Iris pigment epithelial cell (primary cell): ENCODE data around the gene ANKRD36C.
"Not testable (repeated sequence)": the region's sequence is repeated elsewhere in the genome, so short reads cannot be mapped to it uniquely, and the experiment has no call there.

ENCODE experiments used
- DNase-seq: peaks from one replicate; pipeline ENCODE4 v3.0.0-alpha.2; 2011; ENCODE audit warnings: low read depth

ANKRD36C gene

GRCh38 chr2:95991351-95992094 is at the start of gene ANKRD36C:
TSS of gene ANKRD36C (minus strand) at chr2:95991824. CDS start at chr2:95991708, 116 bp downstream.
- peak; percentile 34 for DNase-seq

- DNase-seq, result not testable (repeated sequence)
These were observed 43.9 kb upstream of the ANKRD36C start for GRCh38 chr2:96035554-96035953.

- DNase-seq, result not testable (repeated sequence)
These were observed 43.2 kb upstream of the ANKRD36C start, which contains the start of gene GPAT2 for GRCh38 chr2:96034792-96035191. TSS of gene GPAT2 (minus strand) at chr2:96034916. CDS start at chr2:96032359, 2,557 bp downstream.

- not testable (repeated sequence) for DNase-seq
These were observed 42.4 kb upstream of the ANKRD36C start for GRCh38 chr2:96033997-96034396.

GRCh38 chr2:96027725-96028325 is 36.2 kb upstream of the ANKRD36C start:
- DNase-seq, result not testable (repeated sequence)

- not testable (repeated sequence) for DNase-seq
These were observed 34.1 kb upstream of the ANKRD36C start for GRCh38 chr2:96025755-96026154.

GRCh38 chr2:96025194-96025492 is 33.5 kb upstream of the ANKRD36C start:
- DNase-seq, result no peak

- no peak for DNase-seq
These were observed 32.9 kb upstream of the ANKRD36C start for GRCh38 chr2:96024336-96025193.

GRCh38 chr2:96023701-96024100 is 32.1 kb upstream of the ANKRD36C start:
- DNase-seq, result not testable (repeated sequence)

GRCh38 chr2:96022701-96023447 is 31.2 kb upstream of the ANKRD36C start:
- peak; percentile 74 for DNase-seq

GRCh38 chr2:96022126-96022525 is 30.5 kb upstream of the ANKRD36C start:
- DNase-seq, result not testable (repeated sequence)

- DNase-seq, result not testable (repeated sequence)
These were observed 29.5 kb upstream of the ANKRD36C start for GRCh38 chr2:96021142-96021541.

GRCh38 chr2:96019909-96020590 is 28.4 kb upstream of the ANKRD36C start:
- DNase-seq, result not testable (repeated sequence)

- DNase-seq, result not testable (repeated sequence)
These were observed 24.7 kb upstream of the ANKRD36C start for GRCh38 chr2:96016321-96016720.

- not testable (repeated sequence) for DNase-seq
These were observed 21.2 kb upstream of the ANKRD36C start for GRCh38 chr2:96012792-96013264.

GRCh38 chr2:96012086-96012791 is 20.6 kb upstream of the ANKRD36C start:
- not testable (repeated sequence) for DNase-seq

GRCh38 chr2:96011129-96011455 is 19.5 kb upstream of the ANKRD36C start:
- DNase-seq, result peak; percentile 19

GRCh38 chr2:96010320-96011128 is 18.9 kb upstream of the ANKRD36C start:
- peak; percentile 61 for DNase-seq

- not testable (repeated sequence) for DNase-seq
These were observed 18.2 kb upstream of the ANKRD36C start for GRCh38 chr2:96009833-96010232.

- not testable (repeated sequence) for DNase-seq
These were observed 16.4 kb upstream of the ANKRD36C start for GRCh38 chr2:96008051-96008450.
